ENCODE data around the gene PTPA. TPM values are rescaled to one million over a fixed set of nuclear protein-coding genes. Genes with fewer than 3 reads are reported as not detected.
A peak's percentile ranks its signal among the peaks of the same experiment; 100 is the strongest.

PTPA gene
- total RNA-seq, 3 donors from 2014 or later, result 34.2 to 83.4 (median 71.1) TPM

DNA sequence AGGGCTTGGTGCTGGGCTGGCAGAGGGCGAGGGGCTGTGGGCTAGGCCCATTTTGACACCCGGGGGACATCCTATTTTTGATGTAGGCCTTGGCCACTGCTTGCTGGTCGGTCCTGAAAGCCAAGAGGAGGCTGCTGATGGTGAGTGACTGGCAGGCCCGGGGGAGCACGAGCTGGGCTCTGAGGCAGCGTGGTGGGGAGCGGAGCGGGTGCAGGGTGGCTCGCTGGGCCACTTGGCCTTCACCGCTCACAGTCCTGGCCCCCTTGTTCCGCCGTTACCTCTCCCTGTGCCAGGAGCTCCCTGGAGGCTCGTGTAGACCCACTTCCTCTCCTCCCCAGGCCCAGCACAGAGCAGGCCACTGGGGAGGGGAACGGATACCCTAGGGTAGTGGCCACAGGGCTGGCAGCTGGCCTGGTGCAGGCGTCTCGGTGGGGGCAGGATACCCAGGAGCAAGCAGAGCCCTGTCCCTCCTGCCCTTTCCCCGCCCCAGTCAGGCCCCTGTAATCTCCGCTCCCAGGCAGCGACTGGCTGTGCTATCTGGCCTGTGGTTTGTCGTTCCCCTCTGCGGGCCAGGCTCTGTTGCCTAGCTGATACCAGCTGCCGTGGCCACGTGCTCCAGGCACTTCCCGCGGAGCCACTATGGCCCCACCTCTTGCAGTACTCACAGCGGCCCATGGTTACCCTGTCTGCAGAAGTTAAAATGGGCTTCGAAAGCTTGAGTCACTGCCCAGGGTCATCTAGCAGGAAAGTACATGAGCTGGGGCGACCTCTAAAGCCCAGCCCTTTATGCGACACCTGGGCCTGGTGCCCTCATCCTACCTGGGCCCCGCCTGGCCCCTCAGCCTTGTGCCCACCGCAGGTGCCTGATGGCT, 42.0 kb upstream of the PTPA start:
- peak in 1 of 2 donors; percentile 30 for DNase-seq (ENCODE audit: low spot score in 2 of 2)
- Histone ChIP-seq H3K36me3 (peaks cover 8% of the 10 kb centered on the region), H3K4me3 (no peak overlapping the region), H3K9me3 (no peaks in the 10 kb centered on the region), H3K27me3 (no peaks in the 10 kb centered on the region), H3K27ac (no peak overlapping the region), H3K4me1 (no peaks in the 10 kb centered on the region)
- intact Hi-C loops (cut with DNase I; ENCODE audit: low total_unique reads), result no loop called here
- TF ChIP-seq, protein P1, sequence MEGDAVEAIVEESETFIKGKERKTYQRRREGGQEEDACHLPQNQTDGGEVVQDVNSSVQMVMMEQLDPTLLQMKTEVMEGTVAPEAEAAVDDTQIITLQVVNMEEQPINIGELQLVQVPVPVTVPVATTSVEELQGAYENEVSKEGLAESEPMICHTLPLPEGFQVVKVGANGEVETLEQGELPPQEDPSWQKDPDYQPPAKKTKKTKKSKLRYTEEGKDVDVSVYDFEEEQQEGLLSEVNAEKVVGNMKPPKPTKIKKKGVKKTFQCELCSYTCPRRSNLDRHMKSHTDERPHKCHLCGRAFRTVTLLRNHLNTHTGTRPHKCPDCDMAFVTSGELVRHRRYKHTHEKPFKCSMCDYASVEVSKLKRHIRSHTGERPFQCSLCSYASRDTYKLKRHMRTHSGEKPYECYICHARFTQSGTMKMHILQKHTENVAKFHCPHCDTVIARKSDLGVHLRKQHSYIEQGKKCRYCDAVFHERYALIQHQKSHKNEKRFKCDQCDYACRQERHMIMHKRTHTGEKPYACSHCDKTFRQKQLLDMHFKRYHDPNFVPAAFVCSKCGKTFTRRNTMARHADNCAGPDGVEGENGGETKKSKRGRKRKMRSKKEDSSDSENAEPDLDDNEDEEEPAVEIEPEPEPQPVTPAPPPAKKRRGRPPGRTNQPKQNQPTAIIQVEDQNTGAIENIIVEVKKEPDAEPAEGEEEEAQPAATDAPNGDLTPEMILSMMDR (IDR thresholded peaks at IDR 0.05), result no peak
- no peak for TF ChIP-seq POLR2A (IDR thresholded peaks at IDR 0.05)
- no peak for TF ChIP-seq POLR2AphosphoS5 (IDR thresholded peaks at IDR 0.05)

DNA sequence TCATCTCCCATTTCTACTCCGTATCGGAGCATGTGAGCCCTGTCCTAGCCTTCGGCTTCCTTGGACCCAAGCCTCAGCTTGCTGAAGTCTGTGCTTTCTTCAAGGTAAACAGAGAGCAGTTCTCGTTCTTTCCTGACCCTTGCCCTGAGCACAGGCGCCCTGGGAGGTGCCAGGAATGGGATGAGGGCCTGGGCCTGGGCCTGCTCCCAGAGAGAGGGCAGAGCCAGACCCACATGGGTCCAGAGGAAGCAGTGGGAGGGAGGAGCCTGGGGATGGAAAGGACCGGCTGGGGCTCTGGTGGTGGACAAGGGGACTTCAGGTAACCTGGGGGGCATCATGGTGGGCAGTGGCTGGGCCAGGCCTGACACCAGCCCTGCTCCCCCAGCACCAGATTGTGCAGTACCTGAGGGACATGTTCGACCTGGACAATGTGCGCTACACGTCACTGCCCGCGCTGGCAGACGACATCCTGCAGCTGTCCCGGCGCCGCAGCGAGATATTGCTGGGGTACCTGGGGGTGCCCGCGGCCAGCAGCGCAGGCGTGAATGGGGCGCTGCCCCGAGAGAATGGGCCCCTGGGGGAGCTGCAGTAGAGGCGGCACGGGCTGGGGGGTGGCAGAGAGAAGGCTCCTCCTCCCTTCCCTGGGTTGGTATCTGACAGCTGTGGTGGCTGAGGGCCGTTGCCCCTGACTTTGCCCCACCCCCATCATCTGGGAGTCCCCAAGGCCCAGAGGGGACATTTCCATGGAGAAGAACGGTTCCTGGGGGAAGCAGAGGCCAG, 41.2 kb upstream of the PTPA start:
- no peak overlapping the region for H3K27ac ChIP-seq

DNA sequence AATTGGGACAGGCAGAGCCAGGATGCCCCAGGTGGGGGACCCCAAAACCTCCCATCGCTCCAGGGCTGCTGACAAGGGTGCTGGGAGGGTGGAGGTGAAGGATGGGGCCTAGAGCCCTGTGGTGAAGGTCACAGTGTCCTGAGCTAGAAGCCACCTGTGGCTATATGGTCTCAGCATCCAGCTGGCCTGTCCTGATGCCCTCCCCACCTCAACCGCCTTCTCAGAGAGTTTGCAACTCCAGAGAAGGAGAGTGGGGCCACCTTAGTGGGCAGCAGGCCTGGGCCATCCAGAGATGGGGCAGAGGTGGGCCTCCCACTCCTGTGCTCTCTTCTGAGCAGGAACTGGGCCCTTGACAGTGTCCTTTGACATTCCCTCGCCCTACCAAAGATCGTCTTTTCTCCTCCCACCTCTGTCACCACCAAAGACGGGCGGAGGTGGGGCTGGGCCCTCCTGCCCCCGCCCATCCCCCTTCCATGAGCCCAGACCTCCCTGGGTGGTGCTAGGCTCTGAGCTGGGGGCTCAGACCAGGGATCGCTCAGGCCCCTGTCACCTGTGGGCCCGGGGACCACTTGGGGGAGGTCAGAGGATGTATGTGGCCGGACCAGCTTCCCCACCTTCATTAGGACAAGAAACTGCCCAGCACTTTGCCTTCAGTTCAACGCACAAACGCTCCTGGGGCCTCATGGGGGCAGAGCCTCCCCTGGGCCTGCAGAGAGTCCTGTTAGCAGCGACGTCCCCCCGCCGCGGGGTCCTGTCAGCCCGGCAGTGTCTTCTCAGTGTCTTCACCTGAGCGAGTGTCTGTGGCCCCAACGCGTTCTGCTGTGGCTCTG, 40.3 kb upstream of the PTPA start:
- intact Hi-C loops (cut with DNase I; ENCODE audit: low total_unique reads), result loop anchor here (5.0 kb wide), 1 partner anchor 1996 kb away; no protein-coding TSS in a partner anchor
- peaks cover 8% of the 10 kb centered on the region for H3K36me3 ChIP-seq

More for the DNA sequence above, 41.2 kb upstream of the PTPA start:
- intact Hi-C loops (cut with DNase I; ENCODE audit: low total_unique reads), result loop anchor here (5.0 kb wide), 1 partner anchor 1997 kb away; no protein-coding TSS in a partner anchor
- TF ChIP-seq, protein P1 (IDR thresholded peaks at IDR 0.05), result no peak
- TF ChIP-seq POLR2AphosphoS5 (IDR thresholded peaks at IDR 0.05), result no peak
- no peak for TF ChIP-seq POLR2A (IDR thresholded peaks at IDR 0.05)
- H3K4me1 ChIP-seq, result no peaks in the 10 kb centered on the region
- no peak overlapping the region for H3K4me3 ChIP-seq
- DNase-seq (ENCODE audit: low spot score in 2 of 2), result no peak
- no peaks in the 10 kb centered on the region for H3K27me3 ChIP-seq
- H3K9me3 ChIP-seq, result no peaks in the 10 kb centered on the region
- H3K36me3 ChIP-seq, result peaks cover 8% of the 10 kb centered on the region

DNA sequence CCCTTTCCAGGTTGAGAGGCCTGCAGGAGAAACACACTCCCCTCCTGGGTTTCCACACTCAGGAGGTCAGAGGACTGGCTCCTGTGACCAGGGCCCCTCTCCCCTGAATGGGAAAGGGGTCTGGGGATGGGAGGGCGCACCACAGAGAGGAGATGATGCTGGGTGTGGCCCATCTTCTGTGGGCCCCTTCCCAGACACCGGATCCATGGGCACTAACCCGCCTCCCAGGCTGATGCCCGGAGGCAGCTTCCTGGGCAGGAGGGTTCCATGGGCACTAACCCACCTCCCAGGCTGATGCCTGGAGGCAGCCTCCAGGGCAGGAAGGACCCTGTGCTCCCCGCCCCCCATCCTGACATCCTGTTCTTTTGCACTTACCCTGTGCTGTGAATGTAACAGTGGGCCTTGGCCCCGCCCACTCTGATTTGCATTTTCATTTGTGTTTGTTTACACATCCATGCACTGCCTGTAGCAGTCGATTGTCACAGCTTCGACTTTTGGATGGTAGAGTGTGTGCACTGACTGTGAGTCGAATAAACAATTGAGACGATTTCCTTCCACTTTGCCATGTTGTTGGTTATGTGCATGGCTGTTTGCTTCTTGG, 39.6 kb upstream of the PTPA start:
- peaks cover 8% of the 10 kb centered on the region for H3K36me3 ChIP-seq
- intact Hi-C loops (cut with DNase I; ENCODE audit: low total_unique reads), result loop anchor here (5.0 kb wide), 1 partner anchor 1996 kb away; no protein-coding TSS in a partner anchor

More for the DNA sequence above, 40.3 kb upstream of the PTPA start:
- TF ChIP-seq, protein P1 (IDR thresholded peaks at IDR 0.05), result no peak
- no peak for TF ChIP-seq POLR2A (IDR thresholded peaks at IDR 0.05)
- no peak for TF ChIP-seq POLR2AphosphoS5 (IDR thresholded peaks at IDR 0.05)
- Histone ChIP-seq H3K9me3 (no peaks in the 10 kb centered on the region), H3K4me3 (no peak overlapping the region), H3K27ac (no peak overlapping the region), H3K4me1 (no peaks in the 10 kb centered on the region), H3K27me3 (no peaks in the 10 kb centered on the region)
- DNase-seq (ENCODE audit: low spot score in 2 of 2), result no peak

More for the DNA sequence above, 39.6 kb upstream of the PTPA start:
- TF ChIP-seq POLR2AphosphoS5 (IDR thresholded peaks at IDR 0.05), result no peak
- TF ChIP-seq, protein P1 (IDR thresholded peaks at IDR 0.05), result no peak
- TF ChIP-seq POLR2A (IDR thresholded peaks at IDR 0.05), result no peak
- H3K4me1 ChIP-seq, result no peaks in the 10 kb centered on the region
- H3K27me3 ChIP-seq, result no peaks in the 10 kb centered on the region
- no peaks in the 10 kb centered on the region for H3K9me3 ChIP-seq
- DNase-seq (ENCODE audit: low spot score in 2 of 2), result no peak
- no peak overlapping the region for H3K27ac ChIP-seq
- H3K4me3 ChIP-seq, result no peak overlapping the region

All from breast epithelium (tissue), 4 donors.